Stimulated activated CD8-positive, alpha-beta memory T cell treated with anti-CD3 and anti-CD28 coated beads, Interleukin-15, amount 100 ng/mL, for 4 hours (primary cell): Measurements from ENCODE around the gene MAB21L4.

Source experiments
- DNase-seq, 2 donors: peaks; one replicate each; pipeline ENCODE4 v3.0.0-alpha.2; 2020; ENCODE audit warnings: low read depth in 2 of 2

MAB21L4 gene

DNA sequence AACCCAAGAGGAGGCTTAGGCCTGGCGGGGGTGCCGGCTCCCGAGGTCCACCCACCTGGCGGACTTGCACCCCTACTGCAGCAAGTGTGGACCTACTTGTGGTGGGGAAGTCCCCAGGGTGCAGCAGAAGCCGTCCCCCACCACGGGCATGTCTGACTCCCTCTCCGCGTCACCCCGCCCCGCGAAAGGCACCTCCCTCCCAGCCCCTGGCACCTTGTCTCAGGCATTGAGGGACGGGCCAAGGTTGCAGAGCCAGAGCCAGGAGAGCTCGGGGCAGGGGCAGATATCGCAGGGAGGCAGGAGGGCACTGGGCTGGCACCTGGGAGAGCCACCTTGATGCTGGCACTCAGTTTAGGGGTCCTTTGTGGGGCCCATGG lies 29.2 kb upstream of the MAB21L4 start:
- DNase-seq: no peak

DNA sequence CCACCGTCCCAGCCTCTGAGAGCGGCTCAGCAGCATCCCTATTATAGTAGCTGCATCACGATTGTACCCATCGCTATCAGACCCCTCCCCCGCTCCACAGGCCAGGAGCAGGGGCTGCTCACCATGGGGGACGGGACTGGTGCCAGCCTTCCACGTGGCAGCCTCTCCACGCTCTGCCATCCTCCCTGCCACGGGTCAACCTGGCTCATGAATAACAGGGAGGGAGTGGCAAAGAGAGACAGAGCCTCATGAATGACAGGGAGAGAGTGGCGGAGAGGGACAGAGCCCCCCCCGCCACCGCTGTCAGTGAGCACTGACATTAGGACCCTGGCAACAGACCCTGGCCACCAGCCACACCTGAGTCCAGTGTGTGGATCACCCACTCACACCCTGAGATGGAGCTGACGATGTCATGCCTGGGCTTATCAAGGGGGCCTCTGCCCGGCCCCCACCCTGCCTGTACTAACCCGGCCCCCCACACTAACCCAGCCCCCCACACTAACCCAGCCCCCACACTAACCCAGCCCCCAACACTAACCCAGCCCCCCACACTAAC lies 27.1 kb upstream of the MAB21L4 start:
- DNase-seq: no peak

DNA sequence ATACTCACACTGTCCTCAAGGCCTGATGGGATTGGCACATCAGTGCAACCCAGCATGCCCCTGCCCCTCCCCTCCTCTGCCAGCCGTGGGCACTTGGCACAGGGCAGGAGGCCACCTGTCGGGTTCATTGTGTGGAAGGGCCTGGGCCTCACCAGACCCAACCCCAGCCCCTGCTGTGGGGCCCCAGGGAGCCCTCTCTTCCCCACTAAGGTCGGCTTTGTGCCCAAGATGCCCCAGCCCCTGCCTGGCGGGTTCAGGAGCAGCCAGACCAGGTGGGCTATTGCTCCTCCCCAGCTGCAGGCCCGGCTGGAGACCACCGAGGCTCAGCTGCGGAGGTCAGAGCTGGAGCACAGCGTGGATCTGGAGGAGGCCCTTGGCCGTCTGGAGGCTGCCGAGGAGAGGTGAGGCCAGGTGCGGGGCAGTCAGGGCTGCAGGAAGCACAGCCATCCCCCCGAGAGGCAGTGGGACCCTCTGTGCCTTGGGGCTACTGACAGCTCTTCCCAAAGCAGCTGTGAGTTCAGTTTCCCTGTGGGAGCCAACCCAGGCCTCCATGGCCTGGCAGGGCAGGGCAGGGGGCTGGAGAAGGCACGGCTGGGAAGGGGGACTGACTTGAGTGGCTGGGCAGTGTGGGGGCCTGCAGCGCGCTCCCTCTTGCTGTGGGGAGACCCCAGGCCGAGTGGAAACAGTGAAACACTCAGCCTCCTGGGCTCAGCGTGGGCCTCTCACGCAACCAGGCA lies 26.5 kb upstream of the MAB21L4 start:
- DNase-seq: no peak

DNA sequence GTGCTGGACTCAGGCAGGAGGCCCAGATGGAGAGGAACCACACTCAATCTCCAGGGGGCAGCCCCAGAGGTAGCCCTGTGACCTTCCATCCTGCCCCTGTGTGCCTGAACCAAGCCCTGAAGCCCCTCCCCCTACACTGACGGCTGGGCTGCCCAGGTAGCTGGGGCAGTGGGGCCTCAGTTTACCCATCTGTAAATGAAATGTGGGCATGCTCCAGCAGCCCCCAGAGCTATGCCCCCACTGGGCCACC lies 26.0 kb upstream of the MAB21L4 start:
- DNase-seq: no peak

DNA sequence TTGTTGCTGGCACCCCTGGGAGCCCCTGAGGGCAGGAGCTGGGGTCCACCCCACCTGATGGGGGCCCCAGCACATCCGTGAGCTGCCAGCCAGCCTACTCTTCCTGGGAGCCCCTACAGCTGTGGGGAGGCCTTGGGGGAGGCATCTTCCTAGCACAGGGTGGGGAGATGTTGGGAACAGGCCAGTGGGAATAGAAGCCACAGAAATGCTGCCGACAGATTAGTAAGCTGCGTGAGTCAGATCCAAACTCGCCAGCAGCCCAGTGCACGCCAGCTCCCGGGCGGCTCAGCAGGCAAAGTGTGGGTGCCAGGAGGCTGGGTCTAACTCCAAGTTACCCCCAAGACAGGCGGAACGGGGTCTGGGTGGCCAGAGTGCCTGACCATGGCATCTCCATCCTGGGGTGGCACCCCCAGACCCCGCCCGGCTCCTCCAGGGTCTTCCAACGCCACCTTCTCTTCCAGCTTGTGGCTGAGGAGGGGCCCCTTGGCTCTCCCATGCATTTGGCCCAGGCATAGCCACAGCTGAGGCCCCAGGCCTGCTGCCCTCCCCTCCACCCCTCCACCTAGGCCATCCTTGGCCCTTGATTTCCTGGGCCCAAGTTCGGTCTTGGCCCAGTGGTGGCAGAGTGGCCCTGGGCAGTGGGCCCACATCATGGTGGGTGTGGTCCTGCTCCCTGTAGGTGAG lies 25.5 kb upstream of the MAB21L4 start:
- no peak for DNase-seq

DNA sequence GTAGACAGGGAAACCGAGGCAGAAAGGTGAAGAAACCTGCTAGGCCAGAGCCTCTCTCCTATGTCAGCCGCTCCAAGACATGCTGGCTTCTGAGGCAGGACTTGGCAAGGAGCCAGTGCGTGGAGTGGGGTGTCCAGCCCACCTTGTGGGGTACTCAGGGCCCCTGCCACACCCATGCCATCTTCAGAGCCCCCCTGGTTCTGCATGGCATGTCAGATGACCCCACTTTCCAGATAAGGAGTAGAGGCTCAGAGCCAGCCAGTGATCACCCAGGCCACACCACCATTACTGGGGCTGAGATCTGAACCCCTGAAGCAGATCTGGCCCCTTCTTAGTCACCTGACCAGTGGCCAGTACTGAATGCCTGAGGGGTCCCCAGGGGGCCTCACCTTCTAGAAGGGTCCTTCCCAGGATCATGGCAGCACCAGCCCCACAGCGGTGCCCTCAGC lies 24.9 kb upstream of the MAB21L4 start:
- DNase-seq: no peak

DNA sequence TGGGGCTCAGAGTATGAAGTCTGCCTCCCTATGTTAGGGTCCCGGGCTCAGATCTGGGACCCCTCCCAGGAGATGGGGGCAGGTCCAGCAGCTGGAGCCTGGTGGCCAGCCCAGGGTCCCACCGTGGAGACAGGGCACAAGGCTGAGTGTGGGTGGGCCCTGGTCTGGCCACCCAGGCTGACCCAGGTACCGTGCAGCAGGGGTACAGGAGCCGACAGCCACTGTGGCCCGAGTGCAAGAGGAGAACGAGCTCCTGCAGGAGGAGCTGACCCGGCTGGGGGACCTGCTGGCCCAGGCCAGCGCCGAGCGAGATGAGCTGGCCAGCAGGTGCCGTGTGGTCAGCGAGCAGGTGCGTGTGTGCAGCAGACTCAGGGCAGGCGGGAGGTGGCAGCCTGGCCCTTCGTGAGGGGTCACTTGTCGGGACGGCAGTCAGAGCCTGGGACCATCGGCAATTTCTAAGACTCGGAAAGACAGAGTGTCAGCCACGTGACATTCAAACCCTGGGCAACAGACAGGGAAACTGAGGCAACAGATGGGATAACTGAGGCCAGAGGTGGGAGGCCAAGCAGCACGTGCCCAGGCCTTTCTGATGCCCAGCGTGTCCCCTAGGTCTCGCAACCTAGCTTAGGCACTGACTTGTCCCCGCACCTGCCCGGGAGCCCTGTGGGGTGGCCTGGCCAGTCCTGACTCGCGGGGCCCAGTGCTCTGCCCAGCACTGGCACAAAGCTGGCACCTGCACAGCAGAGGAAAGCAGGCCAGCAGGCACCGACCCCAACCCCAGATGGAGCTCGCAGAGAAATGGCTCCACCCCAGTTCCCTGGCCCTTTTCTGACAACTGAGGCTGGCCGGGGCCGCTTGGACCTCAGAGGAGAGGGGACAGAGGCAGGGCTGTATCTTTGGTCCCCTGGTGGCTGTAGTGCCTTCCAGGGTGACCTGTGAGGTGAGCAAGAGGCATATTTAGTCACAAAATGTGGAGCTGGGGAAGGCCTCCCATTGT lies 24.1 kb upstream of the MAB21L4 start:
- no peak for DNase-seq

DNA sequence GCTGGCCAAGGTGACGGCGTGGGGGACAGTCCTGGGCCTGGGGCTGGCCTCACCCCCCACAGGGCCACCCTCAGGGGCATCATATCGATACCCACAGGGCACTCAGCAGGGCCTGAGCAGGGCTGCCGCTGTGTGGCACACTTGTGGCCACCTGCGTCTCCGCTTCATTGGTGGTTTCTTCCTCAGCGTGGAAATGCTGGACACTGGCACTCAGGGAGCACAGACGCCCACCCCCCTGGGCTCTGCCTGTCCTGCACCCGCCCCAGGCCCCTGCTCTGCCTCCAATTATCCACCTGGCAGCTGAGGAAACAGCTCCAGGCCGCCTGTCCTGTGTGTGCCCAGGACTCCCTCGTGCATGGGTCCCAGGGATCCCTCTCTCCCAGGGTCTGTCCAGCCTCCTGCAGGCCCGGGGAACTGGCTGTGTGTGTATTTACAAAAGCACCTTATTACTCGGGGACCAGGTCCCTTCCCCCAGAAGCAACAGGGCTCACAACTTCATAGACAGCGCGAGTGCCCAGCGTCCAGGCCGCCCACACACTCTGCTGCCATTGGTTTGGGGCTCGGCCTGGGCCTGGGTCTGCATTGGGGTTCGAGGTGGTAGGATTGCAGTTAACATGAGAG lies 23.3 kb upstream of the MAB21L4 start:
- no peak for DNase-seq

DNA sequence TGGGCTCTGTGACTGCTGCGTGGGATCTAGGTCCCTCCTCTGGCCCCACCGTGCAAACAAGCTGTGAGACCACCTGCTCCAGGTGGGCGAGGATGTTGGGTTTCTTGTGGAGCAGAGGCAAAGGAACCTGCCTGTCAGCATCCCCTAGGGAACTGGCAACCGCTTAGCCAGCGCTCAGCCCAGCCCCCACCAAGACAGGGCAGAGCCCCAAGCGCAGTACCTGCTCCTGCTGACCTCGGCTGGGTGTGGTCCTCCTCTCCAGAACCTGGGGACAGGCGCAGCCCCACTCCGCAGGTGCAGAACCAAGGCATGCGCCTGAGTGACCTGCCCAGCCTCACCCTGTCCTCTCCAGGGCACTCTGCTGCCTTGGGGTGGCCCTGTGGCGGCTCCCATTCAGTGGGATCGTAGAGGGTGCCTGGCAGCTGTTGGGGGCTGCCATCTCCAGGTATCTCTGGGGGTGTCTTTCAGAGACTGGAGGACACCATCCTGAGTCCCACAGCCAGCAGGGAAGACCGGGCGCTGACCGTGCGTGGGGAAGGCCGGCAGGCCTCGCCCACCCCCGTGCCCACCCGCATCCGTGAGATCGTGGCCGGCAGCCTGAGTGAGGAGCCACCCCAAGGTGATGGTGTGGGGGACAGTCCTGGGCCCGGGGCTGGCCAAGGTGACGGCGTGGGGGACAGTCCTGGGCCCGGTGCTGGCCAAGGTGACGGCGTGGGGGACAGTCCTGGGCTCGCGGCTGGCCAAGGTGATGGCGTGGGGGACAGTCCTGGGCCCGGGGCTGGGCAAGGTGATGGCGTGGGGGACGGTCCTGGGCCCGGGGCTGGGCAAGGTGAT lies 22.5 kb upstream of the MAB21L4 start:
- DNase-seq: no peak

DNA sequence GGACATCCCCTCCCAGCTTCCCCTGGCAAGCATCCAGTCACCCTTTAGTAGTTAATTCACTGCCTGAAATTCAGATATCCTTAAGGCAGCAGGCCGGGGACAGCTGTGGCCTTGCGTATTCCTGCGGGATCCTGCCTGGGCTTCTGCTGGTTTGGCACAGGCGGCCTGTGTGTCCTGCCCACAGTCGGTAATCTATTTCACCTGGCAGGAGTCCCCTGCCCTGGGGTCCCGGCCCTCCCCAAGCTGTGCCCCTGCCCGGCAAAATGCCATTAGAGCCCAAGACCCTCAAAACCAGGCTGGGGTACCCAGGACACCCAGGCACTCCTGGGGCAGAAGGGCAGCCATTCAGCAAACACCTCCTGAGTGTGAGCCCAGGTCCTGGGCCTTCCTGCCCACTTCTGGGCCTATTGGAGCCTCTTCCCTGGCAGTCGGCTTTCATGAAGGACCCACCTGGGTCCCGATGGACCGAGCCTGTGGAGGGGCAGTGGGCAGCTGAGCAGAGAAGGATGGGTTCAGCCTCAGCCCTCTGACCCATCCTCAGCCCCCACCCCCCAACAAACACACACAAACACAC lies 21.8 kb upstream of the MAB21L4 start:
- DNase-seq: no peak

DNA sequence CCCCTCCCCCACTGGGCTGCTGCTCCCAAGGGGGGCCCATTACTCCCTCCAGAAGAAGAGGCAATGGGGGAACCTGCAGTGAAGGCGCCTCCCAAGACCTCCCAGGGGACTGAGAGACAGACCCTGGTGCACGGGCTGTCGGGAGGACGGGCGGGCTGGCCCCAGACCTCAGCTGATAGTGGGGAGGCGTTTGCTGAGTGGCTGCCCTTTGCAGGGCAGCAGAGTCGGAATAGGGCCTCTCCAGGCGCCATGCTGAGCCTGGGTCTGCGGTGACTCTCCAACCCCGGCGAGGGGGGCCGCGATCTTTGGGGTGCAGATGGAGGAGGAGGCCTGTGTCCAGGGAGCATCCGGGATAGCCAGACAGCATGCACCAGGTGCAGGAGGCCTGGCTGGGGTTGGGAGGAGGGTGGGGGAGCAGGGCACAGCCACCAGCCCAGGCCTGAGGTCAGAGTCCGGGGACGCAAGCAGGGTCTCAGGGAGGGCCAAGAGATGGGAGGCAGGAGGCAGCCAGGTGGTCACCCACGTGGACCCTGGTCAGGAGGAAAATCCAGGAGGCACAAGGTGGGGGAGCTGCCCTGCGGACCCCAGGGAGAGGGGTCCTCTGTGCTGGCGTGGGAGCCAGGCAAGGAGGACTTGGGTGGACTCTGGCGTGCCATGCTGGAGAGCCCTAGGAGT lies 21.2 kb upstream of the MAB21L4 start:
- DNase-seq: no peak

DNA sequence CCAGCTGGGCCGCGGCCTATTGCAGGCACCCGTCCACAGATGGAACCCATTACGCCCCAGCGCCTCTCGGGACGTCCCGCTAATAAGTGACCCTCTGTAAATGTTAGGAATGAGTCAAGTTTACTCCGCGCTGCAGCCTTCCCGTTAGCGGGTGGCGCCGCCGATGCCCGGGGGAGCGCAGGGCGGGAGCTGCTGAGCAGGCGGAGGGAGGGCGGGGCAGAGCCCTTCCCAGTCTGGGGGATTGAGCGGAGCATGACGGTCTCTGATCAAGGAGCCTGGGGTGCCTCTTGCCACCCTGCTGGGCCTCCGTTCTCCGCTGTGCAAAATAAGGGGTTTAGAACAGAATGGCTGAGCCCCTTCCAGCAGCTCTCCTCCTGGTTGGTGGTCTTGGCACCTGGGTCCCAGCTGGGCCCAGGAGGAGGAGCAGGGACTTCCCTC lies 20.6 kb upstream of the MAB21L4 start:
- DNase-seq: no peak

DNA sequence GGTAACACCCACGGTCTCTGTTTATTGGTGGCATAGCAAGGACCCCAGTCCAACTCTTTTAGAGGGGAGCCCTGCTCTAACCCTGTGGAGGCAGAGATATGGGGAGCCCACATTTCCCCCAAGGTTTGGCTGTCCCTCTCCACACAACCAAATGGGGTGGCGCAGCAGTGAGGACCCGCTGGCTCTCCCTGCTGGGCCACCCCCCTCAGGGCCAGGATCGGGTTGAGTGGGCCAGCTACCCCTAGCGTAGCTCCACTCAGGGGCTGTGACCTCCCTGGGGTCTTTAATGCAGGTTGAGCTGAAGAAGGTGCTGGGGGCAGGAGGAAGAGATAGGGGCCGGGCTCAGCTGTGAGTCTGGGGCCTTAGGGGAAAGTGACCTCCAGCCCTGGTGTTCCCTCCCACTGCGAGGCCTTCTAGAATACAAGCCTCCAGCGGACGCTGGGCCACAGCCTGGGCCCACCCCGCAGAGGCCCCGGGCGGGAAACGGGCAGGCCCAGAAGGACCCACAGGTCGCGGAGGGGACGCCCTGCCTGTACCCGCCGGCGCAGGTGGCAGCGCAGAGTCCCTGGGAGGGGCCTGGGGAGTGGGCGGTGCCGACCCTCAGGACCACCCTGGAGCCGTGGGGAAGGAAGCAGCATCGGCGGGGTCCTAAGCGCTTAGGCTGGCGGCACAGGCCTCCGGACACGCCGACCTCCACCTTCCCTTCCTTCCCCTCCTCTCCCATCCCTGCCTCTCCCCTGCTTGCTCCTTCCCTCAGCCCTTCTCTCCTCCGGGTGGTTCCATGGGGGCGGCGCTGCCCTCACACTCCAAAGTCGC lies 19.8 kb upstream of the MAB21L4 start:
- DNase-seq: no peak

DNA sequence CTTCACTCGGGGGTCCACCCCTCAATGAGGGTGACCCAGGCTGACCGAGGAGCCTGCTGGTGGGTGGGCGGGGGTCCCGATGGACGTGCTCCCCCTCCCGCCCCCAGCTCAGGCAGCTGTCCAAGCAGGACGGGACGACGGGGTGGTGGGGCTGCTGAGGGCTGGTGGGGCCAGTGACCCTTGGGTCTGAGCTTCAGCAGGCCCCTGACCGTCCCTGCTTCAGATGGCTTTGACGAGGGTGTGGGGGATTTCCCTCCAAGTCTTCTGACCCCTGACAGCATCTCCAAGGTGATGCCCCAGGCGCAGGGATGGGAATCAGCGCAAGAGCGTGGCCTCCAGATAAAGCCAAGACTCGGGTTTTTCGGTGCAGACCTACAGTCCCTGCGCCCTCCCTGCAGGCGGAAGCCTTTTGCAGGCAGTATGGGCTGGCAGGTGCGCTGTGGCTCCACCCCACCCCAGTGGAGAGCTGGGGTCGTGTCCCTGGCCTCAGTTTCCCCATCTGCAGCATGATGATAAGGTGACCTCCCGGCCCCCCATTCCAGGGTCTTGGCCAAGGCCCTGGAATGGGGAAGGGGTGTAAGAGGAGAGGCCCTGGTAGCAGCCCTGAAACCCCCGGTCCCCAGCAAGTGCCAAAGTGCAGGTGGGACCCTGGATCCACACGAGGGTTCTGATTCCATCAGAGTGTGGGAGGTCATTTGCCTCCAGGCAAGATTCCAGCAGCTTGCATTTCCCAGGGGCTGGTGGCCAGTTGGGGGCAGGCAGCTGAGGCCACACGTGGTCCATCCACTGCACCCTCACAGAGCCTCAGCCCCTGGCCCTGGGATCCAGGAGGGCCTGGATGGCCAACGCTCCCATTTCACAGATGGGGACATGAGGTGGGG lies 18.9 kb upstream of the MAB21L4 start:
- no peak for DNase-seq

DNA sequence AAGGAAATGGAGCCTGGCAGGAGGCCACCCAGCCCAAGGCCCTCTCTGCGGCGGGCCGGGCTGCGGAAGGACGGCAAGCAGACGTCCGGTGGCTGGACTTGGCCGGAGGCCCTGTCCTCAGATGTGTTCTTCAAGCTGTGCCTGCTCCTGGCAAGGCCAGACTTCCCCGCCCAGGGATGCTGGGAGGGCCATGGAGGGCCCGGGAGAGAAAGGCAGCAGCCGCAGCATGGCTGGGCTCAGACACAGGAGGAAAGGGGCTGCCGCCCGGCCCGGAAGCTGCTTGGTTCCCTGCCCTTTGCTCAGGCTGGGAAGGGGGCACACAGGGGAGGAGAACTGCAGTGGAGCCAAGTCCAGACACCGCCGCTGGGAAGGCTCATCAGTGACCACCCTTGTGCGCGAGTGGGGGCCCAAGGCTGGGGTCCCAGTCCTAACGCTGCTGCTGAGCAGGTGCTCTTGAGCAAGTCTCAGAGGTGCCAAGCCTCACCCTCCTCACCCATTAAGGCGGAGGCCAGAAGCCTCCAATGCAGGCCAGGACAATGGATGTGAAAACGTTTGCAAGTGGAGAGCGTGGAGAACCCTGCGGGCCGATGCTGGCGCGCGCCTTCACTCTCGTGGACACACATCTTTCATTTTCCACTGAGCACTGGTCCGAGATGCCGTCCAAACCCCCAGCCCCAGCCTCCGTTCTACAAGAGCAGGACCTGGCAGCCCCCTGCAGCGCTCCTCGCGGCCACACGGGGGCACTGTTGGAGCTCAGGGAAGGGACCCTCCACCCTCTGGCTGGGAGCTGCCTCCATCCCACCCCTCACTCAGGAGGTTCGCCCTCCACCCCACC lies 18.1 kb upstream of the MAB21L4 start:
- DNase-seq: peak; percentile 10 to 18

DNA sequence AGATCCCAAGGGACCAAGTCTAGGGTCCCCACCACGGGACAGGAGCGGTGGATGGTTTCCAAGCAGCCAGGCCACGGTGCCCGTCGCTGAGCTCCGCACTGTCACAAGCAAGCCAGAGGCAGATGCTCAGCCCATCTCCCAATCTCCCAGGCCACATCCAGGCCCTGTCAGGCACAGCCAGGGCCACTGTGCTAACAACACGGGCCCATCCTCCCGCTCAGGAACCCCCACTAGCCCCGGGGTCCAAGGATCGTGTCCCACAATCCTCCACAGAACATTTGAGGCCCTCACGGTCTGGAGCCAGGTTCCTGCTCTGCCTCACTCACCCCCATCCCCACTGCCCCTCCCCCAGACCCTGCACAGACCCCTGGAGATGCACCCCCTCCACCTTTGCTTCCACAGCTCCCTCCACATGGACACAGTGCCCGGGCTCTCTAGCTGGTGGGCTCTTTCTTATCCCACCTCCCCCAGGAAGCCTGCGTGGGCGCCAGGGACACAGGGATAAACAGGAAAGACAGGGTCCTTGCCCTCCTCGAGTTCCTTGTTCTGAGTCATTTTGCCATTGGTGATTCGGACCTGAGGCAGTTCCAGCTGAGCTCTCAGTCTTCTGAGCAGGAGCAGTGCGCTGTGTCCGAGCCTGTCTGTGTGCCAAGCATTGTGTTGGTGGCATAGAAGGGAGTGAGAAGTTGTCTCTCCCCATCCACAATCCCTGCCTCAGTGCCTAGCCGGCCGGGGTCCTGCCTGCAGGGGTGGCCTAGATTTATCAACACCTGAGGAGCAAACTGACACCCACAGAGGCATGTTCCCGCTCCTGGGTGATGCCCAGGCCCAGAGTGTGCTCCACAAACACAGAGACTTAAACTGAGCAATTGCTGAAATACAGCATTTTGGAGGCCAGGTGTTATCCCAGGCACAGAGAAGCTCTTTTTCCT lies 17.2 kb upstream of the MAB21L4 start:
- DNase-seq: no peak
